Breast epithelium (tissue), 4 donors: ENCODE results near the gene SLCO4A1. TPM values are rescaled to one million over a fixed set of nuclear protein-coding genes. Genes with fewer than 3 reads are reported as not detected.

Source experiments
- DNase-seq, 2 donors: peaks; one replicate each; pipeline ENCODE4 v3.0.0-alpha.2; 2019; ENCODE audit warnings: low spot score in 2 of 2
- H3K27ac ChIP-seq, 2 donors: fragments of 200-600 bp; sonication (generic) in 1 of 2; one replicate each; pipeline ENCODE4 v1.5.1; 2016 to 2019; ENCODE audit warnings: mild to moderate bottlenecking in 1 of 2
- H3K27me3 ChIP-seq, 2 donors: fragments of 200-600 bp; sonication (generic) in 1 of 2; one replicate each; pipeline versions ENCODE4 v1.5.1 to v1.6.0; 2017 to 2019; ENCODE audit warnings: control low read depth in 1 of 2, mild to moderate bottlenecking in 1 of 2
- H3K36me3 ChIP-seq: fragments of 200-600 bp; one replicate; pipeline ENCODE4 v1.5.1; 2019
- H3K4me1 ChIP-seq, 2 donors: fragments of 200-600 bp; sonication (generic); one replicate each; pipeline ENCODE4 v1.5.1; 2016 to 2019; ENCODE audit warnings: control low read depth in 1 of 2
- H3K4me3 ChIP-seq, 3 donors: fragments of 200-600 bp; sonication (generic); 1 replicate in 2 of 3; 2 replicates in 1 of 3; pipeline ENCODE4 v1.5.1; 2016 to 2019; ENCODE audit warnings: mild to moderate bottlenecking in 3 of 3, moderate library complexity in 2 of 3
- H3K9me3 ChIP-seq, 2 donors: fragments of 200-600 bp; sonication (generic) in 1 of 2; one replicate each; pipeline ENCODE4 v1.5.1; 2016 to 2019; ENCODE audit warnings: control low read depth in 1 of 2
- POLR2A ChIP-seq: fragments of 450-650 bp; IDR thresholded peaks from one replicate; pipeline ENCODE4 v1.6.1; 2016; ENCODE audit warnings: antibody characterized with exemption, mild to moderate bottlenecking, moderate library complexity
- POLR2AphosphoS5 ChIP-seq, 3 donors: sonication (generic); formaldehyde crosslinking; IDR thresholded peaks; one replicate each; pipeline ENCODE4 v1.6.1; 2017; ENCODE audit warnings: antibody characterized with exemption in 3 of 3
- intact Hi-C: fragments of 100-400 bp; cut with DNase I; formaldehyde crosslinking; loops from one replicate; pipeline ENCODE4 v1.15.1; 2023; ENCODE audit warnings: low total_unique reads
- total RNA-seq, 3 donors: library from RNA; depleted of rRNA; stranded (reverse); fragments of >200 nt; gene quantifications; one replicate each; pipeline ENCODE4 v1.1.0, GENCODE V29; 2016
- TF ChIP-seq, protein P1 (sequence below), 3 donors: fragments of 450-650 bp; IDR thresholded peaks; one replicate each; pipeline ENCODE4 v1.5.1; 2016 to 2017; ENCODE audit warnings: antibody characterized with exemption in 3 of 3, mild to moderate bottlenecking in 3 of 3, moderate library complexity in 3 of 3

Gene SLCO4A1
- total RNA-seq, 3 donors from 2014 or later = 8.8 to 26.5 (median 15.4) TPM

DNA sequence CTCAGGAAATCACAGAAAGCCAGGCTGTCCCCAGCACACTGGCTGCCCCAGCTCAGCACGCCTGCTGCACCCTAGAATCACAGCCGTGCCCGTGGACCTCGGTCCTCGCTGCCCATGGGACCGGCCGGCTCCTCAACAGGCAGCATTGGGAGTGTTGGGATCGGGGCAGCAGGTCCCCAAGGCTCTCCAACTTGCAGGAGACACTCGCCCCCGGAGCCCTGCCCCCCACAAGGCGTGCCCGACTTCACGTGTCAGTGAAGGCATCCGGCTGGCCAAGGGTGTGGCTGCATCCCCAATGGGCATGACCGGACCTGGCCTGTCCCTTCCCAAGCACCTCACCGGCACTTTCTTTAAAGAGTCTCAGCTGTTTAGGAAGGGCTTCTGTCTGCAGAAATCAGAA lies 63.3 kb downstream of the SLCO4A1 start:
- intact Hi-C loops = no loop called here
- Histone ChIP-seq H3K4me1 (peaks cover 0 to 4% of the 10 kb centered on the region in 2 donors), H3K27me3 (peaks cover 4 to 53% of the 10 kb centered on the region in 2 donors), H3K36me3 (no peaks in the 10 kb centered on the region), H3K27ac (no peak overlapping the region), H3K4me3 (no peak overlapping the region), H3K9me3 (no peaks in the 10 kb centered on the region)
- no peak for TF ChIP-seq POLR2AphosphoS5 (IDR thresholded peaks at IDR 0.05)
- TF ChIP-seq, protein P1, sequence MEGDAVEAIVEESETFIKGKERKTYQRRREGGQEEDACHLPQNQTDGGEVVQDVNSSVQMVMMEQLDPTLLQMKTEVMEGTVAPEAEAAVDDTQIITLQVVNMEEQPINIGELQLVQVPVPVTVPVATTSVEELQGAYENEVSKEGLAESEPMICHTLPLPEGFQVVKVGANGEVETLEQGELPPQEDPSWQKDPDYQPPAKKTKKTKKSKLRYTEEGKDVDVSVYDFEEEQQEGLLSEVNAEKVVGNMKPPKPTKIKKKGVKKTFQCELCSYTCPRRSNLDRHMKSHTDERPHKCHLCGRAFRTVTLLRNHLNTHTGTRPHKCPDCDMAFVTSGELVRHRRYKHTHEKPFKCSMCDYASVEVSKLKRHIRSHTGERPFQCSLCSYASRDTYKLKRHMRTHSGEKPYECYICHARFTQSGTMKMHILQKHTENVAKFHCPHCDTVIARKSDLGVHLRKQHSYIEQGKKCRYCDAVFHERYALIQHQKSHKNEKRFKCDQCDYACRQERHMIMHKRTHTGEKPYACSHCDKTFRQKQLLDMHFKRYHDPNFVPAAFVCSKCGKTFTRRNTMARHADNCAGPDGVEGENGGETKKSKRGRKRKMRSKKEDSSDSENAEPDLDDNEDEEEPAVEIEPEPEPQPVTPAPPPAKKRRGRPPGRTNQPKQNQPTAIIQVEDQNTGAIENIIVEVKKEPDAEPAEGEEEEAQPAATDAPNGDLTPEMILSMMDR (IDR thresholded peaks at IDR 0.05) = no peak
- no peak for TF ChIP-seq POLR2A
- no peak for DNase-seq

DNA sequence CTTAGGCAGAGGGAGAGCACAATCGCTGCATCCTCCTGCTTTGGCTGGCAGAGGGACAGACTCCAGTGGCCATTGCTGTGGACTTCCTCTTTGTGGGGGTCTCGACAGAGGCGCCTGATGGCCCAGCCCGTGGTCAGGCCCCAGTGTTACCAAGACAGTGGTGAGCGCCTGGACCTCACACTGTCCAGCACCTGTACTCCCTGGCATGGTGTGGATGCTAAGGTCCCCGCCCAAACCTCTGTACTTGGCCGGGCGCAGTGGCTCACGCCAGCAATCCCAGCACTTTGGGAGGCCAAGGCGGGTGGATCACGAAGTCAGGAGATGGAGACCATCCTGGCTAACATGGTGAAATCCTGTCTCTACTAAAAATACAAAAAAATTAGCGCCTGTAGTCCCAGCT lies 64.0 kb downstream of the SLCO4A1 start:
- H3K36me3 ChIP-seq = no peaks in the 10 kb centered on the region
- intact Hi-C loops = no loop called here
- DNase-seq = no peak
- no peak overlapping the region for H3K27ac ChIP-seq
- peaks cover 4 to 61% of the 10 kb centered on the region in 2 donors for H3K27me3 ChIP-seq
- H3K9me3 ChIP-seq = no peaks in the 10 kb centered on the region
- TF ChIP-seq, protein P1 (IDR thresholded peaks at IDR 0.05) = no peak
- TF ChIP-seq POLR2AphosphoS5 (IDR thresholded peaks at IDR 0.05) (no peak), POLR2A (no peak)
- H3K4me3 ChIP-seq = no peak overlapping the region
- H3K4me1 ChIP-seq = peaks cover 0 to 4% of the 10 kb centered on the region in 2 donors

DNA sequence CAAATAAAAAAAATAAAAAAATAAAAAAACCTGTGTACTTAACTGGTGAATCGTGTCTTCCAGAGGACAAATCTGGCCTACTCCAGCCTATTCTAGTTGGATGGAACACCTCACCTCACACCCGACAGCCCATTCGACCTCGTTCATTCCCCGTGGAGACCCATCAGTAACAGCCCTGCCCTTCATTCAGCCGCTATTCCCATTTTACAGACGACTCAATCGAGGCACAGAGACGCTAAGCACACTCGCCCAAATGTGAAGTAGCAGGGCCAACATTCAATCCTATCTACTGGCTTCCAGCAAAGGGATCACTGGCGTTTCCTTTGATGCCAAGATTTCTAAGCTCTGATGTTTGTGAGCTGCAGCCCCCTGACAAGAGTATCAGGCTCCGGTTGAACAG lies 64.6 kb downstream of the SLCO4A1 start:
- H3K9me3 ChIP-seq = no peaks in the 10 kb centered on the region
- TF ChIP-seq, protein P1 (IDR thresholded peaks at IDR 0.05) = no peak
- no peak for TF ChIP-seq POLR2AphosphoS5 (IDR thresholded peaks at IDR 0.05)
- no peak for TF ChIP-seq POLR2A
- no peak overlapping the region for H3K27ac ChIP-seq
- intact Hi-C loops = no loop called here
- H3K27me3 ChIP-seq = peaks cover 4 to 66% of the 10 kb centered on the region in 2 donors
- H3K36me3 ChIP-seq = no peaks in the 10 kb centered on the region
- peaks cover 0 to 4% of the 10 kb centered on the region in 2 donors for H3K4me1 ChIP-seq
- no peak overlapping the region for H3K4me3 ChIP-seq
- no peak for DNase-seq

DNA sequence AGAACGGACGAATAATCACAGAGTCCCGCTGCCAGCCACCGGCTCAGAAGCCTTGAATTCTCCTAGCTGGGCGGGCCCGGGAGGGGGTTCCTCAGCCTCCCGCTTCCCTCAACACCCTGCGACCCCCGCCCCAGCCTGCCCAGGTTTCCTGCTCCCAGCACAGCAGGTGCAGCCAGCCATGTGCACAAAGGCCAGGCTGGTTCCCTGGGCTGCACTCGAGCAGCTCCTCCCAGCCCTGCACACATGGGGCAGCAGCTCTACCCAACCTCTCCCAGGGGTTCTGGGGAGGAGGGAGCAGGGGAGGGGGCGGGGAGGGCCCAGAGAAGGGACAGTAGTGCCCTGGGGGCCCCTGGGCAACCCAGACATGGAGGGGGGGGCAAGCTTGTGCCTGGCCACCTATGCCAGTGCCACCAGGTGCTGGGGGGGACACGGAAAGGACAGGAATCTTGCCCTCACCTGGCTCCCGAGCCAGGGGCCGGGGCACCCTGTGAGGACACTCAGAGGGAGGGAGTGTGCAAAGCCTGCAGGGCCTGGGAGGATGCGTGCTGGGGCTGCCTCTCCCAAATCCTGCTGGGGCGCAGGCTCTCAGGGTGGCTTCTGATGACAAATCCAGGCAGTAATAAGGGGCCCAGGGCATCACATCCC lies 65.1 kb downstream of the SLCO4A1 start:
- H3K27ac ChIP-seq = no peak overlapping the region
- H3K4me3 ChIP-seq = no peak overlapping the region
- H3K36me3 ChIP-seq = no peaks in the 10 kb centered on the region
- H3K9me3 ChIP-seq = no peaks in the 10 kb centered on the region
- peaks cover 4 to 67% of the 10 kb centered on the region in 2 donors for H3K27me3 ChIP-seq
- intact Hi-C loops = no loop called here
- H3K4me1 ChIP-seq = peaks cover 0 to 4% of the 10 kb centered on the region in 2 donors
- TF ChIP-seq, protein P1 (IDR thresholded peaks at IDR 0.05) = no peak
- DNase-seq = no peak

DNA sequence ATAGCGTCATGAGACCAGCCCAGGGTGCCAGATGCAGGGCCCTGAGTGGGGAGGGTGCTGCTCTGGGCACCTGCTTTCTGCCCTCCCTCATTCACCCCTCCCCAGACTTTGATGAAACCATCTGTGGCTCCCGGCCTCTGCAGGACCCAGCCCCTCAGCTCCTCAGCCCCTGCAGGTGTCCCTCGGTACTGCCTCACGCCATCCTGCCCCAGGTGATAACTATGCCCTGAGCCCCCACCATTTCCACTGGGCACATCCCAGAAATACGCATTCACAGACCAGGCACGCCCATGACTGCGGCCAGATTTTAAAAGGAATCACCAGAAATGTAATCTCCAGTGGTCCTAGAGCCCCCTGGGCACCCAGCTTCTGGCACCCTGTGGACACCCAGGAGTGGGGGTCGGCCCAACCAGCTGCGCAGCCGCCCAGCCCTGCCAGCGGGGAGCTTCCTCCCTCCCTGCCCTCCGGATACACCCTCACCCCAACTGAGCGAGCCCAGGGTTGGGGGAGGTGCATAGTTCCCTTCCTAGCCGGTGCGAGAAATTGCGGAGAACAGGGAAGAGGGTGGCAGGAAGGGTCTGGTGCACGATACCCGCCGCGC lies 65.7 kb downstream of the SLCO4A1 start:
- intact Hi-C loops = no loop called here
- Histone ChIP-seq H3K4me1 (peaks cover 0 to 4% of the 10 kb centered on the region in 2 donors), H3K4me3 (peak overlapping the region in 1 of 3 donors; percentile 19), H3K36me3 (no peaks in the 10 kb centered on the region), H3K27me3 (peaks cover 4 to 64% of the 10 kb centered on the region in 2 donors), H3K9me3 (no peaks in the 10 kb centered on the region), H3K27ac (no peak overlapping the region)
- TF ChIP-seq, protein P1 (IDR thresholded peaks at IDR 0.05) = no peak
- TF ChIP-seq POLR2AphosphoS5 (IDR thresholded peaks at IDR 0.05) (no peak), POLR2A (no peak)
- no peak for DNase-seq
